SK-N-MC (cell line): ENCODE measurements around the gene TYW1B.

Source experiments
- EZH2 ChIP-seq: fragments of 200-600 bp; sonication (generic); IDR thresholded peaks from one replicate; pipeline ENCODE4 v1.6.1; 2017; ENCODE audit warnings: antibody characterized with exemption
- FOXP2 ChIP-seq: optimal IDR thresholded peaks from 2 replicates; pipeline ENCODE3; 2011; ENCODE audit warnings: mild to moderate bottlenecking, moderate library complexity; ENCODE audit not compliant: insufficient read depth; ENCODE audit errors: extremely low read length, control extremely low read depth
- POLR2AphosphoS5 ChIP-seq: IDR thresholded peaks from 2 replicates; pipeline ENCODE4 v1.6.1; 2012; ENCODE audit warnings: mild to moderate bottlenecking, low read depth, low read length, borderline replicate concordance

DNA sequence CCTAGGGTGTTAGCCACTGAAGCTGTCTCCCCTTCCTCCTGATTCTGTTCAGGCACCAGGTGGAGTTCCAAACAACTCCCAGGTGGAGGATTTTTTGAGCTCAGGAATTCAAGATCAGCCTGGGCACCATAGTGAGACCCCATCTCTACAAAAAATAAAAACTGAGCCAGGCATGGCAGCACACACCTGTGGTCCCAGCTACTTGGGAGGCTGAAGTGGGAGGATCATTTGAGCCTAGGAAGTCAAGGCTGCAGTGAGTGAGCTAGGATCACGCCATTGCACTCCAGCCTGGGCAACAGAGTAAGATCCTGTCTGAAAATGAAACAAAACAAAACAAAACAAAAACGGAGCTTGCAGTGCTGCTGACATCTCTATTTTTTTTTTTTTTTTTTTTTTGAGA, 287.1 kb downstream of the TYW1B start:
- TF ChIP-seq POLR2AphosphoS5: no peak
- TF ChIP-seq EZH2: no peak
- no peak for TF ChIP-seq FOXP2
